HG03432 (cell line): ENCODE data around the gene CLEC19A.

Source experiments
- ATAC-seq: cut with Tn5 transposase; IDR thresholded peaks from one replicate; pipeline ENCODE4 v1.9.1; 2021; ENCODE audit warnings: mild to moderate bottlenecking, moderate library complexity; ENCODE audit not compliant: unreplicated experiment

CLEC19A gene

DNA sequence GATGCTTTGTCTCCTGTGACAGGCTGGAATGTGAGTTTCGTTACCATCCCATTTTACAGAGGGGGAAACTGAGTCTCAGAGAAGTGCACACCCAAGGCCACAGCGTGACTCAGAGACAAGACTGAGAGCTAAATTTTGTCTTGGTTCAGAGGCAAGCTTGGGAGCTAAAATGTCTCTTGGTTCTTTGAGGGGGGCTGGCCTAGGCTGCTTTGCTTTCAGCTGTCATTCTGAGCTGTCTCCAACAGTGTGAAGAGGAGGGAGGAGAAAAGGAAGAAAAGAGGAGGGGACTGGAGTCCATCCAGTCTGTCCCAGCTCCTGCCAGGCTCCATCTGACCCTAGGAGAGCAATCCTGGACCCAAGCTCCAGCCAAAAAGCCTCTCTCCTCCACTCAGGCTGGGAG is at the start of gene CLEC19A:
Gene CLEC19A (plus strand): TSS at position 301 of the 400 bp plus-strand sequence. CDS start 121 bp downstream, outside the sequence.
- ATAC-seq: no peak

GRCh38 chr16:19235886-19236285 is 49.6 kb upstream of the CLEC19A start:
- no peak for ATAC-seq

GRCh38 chr16:19236561-19237209 is 48.8 kb upstream of the CLEC19A start:
- ATAC-seq: no peak

- no peak for ATAC-seq
Observed at GRCh38 chr16:19238406-19238805, 47.1 kb upstream of the CLEC19A start.

DNA sequence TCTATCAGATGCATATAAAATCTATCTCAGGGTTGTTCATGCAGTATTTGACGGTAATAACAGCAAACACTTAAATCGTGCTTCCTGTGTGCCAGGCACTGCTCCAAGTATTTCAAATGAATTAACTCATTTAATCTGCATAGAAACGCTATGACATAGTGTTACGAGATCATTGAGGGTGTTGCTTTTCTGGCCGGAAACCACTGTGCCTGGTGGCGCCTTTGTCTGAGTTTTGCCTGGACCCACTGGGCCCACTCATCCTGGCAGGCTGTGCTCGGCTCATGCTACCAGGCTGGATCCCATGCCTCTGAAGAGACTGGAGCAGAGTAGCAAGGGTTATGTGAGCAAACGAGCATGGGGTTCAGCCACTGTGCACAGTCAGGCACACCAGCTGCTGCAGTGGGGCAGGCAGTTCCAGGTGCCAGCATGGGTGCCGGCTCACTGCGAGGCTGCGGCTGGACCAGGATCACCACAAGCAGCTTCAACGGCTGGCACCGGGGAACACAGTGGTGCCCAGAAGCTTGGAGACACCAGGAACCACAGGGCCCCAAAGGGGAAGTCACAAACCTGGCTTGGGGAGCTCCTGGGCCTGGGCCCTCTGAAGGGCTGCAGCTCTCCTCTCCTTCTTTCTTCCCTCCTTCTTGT is 45.9 kb upstream of the CLEC19A start:
- ATAC-seq: no peak

DNA sequence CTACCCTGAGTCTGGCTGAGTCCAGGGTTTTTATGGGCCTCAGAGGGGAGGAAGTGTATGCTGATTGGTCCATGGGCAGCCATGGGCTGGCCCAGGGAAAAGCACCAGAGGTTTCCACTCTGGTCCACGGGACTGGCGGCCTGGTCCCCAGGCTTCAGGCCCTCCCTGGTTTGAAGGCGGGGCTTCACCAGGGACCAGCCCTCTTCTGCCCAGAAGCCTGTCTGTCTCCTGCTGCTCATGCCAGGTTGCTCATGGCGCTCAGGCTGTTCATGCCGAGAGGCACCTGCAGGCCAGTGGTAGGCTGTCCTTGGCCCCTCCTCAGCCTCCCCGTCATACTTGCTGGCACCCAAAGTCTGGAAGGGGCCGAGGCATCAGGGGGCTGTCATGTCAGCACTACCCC is 45.0 kb upstream of the CLEC19A start:
- ATAC-seq: no peak

GRCh38 chr16:19241512-19241911 is 44.0 kb upstream of the CLEC19A start:
- no peak for ATAC-seq

GRCh38 chr16:19242186-19242585 is 43.3 kb upstream of the CLEC19A start:
- ATAC-seq: no peak

GRCh38 chr16:19242987-19243575 is 42.5 kb upstream of the CLEC19A start:
- no peak for ATAC-seq

- ATAC-seq: no peak
Observed at GRCh38 chr16:19245326-19245925, 40.1 kb upstream of the CLEC19A start.

DNA sequence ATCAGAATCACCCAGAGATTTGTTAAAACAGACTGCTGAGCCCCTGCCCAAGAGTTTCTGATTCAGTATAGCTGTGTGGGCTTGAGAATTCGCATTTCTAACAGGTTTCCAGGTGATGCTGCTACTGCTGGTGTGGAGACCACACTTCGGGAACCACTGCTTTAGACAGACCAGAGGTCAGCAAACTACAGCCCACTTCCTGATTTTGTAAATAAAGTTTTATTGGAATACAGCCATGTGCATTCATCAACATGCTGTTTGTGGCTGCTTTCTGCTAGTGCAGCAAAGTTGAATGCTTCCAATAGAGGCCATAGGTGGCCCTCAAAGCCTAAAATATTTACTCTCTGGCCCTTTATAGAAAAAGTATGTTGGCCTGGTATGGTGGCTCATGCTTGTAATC is 32.6 kb upstream of the CLEC19A start:
- ATAC-seq: no peak

DNA sequence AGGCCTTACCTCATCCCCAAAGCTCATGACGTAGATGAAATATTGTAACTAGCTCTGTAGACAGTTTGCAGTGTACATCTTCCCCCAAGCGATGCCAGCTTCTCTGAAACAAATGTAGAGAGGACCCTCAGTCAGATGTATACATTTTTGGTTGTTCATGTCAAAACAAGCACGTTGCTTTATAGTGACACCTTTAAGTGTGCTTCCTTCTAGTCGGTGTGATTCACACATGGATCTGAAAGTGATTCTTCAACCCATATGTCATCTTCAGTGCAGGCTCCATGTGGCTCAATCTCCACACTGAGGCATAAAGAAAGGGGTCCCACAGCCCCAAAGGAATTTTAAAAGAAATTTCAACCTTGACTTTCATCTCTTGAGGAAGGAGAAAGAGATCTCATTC is 30.9 kb upstream of the CLEC19A start:
- ATAC-seq: no peak

DNA sequence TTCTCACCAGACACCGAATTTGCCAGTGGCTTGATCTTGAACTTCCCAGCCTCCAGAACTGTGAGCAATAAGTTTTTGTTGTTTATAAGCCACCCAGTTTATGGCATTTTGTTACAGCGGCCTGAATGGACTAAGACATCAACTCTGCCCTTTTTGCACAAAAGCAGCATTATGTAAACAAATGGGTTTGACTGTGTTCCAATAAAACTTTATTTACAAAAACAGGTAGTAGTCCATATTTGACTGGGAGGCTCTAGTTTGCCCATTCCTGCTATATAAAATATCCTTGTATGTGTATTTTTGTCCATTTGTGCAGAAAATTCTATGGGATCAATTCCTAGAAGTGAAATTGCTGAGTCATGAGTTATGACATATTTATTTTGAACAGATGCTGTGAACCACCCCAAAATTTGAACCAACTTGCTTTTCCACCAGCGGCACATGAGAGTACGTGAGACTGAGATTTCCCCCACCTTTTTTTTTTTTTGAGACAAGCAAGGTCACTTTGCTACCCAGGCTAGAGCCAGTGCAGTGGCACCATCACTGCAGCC is 21.3 kb upstream of the CLEC19A start:
- no peak for ATAC-seq

- no peak for ATAC-seq
Observed at GRCh38 chr16:19265380-19265930, 20.1 kb upstream of the CLEC19A start.

GRCh38 chr16:19266774-19267173 is 18.8 kb upstream of the CLEC19A start:
- ATAC-seq: no peak

- no peak for ATAC-seq
Observed at GRCh38 chr16:19269098-19269497, 16.4 kb upstream of the CLEC19A start.

DNA sequence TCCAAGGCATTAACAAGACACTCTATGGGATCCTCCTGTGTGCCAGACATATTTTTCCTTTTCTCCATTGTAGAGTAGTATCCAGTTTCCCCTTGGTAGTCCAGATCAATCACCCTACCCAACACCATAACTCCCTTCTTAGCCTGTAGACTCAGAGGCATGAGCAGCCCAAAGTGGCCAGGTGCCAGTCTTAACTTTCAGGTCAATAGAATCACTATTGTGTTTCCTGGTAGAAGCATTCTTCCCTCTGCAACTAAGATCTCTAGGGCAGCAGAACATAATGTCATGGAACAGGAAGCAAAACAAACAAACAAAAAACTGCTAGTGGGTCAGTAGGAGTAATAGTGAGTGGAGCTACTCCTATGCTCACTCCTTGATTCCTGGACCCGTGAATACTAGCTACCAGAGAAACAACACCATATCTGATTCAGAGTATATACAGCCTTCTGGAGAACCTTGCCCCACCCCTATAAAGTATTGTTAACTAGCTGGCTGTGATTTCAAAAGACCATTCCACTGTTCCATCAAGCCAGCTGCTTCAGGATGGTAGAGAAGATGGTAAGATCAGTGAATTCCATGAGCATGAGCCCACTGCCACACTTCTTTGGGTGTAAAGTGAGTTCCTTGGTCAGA is 11.2 kb upstream of the CLEC19A start:
- no peak for ATAC-seq

- no peak for ATAC-seq
Observed at GRCh38 chr16:19278403-19278802, 7.1 kb upstream of the CLEC19A start.

DNA sequence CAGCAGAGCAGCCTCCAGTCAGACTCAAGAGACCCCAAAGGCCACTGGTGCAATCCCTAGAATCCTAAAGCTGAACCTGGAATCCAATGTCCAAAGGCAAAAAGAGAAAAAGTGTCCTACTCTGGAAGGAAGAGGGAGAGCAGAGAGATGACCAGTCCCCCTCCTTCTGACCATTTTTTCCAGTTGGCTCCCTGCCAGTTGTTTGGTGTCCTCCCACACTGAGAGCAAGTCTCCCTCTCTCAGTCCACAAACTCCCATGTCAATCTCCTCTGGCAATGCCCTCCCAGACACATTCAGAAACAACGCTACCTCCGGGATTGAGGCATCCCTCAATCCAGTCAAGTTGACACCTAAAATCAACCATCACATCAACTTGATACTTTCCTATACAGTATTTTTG is 4.3 kb upstream of the CLEC19A start:
- ATAC-seq: no peak

DNA sequence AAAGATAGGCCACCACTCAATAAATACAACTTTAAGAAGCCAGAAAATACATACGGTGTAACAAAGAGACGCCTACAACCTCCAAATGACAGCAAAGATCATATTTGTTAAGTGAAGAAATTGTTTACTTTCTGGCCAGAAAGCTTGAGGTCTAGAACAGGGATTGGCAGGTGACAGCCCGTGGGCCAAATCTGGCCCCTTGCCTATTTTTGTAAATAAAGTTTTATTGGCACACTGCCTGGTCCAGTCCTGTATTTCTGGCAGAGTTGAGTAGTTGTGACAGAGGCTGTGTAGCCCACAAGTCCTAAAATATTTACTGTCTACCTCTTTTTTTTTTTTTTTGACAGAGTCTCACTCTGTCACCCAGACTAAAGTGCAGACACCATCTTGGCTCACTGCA is 3.4 kb upstream of the CLEC19A start:
- ATAC-seq: no peak

DNA sequence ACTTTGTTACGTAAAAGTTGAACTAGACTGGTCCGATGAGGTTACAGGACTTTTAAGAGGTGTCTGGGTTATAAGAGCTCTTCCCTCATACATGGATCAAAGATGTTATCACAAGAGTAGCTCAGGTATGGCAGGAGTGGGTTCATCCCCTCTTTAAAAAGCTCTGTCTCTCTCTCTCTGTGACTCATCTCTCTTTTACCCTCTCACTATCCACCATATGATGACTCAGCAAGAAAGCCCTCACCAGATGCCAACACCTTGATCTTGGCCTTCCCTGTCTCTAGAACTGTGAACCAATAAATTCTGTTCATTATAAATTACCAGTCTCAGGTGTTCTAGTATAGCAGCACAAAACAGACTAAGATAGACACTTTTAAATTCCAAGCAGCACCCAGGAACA is 1.9 kb upstream of the CLEC19A start:
- ATAC-seq: no peak
